A673 (cell line): ENCODE results near the gene NKX6-1. TPM values are rescaled to one million over a fixed set of nuclear protein-coding genes. Genes with fewer than 3 reads are reported as not detected.

ENCODE experiments used
- BruUV-seq: library from RNA; stranded (reverse); fragments of 400-500 nt; replicated peaks from 2 replicates; lab custom pipeline; 2021; lab: Mats Ljungman, UMichigan
- CTCF ChIA-PET: fragments of 300-600 bp; sonication (Branson Sonifier 250); formaldehyde crosslinking; loops from one replicate; lab custom pipeline; 2022; ENCODE audit warnings: antibody characterized with exemption; lab: Charles Lee
- POLR2A ChIA-PET: fragments of 300-600 bp; sonication (Branson Sonifier 250); formaldehyde crosslinking; loops from one replicate; lab custom pipeline; 2022; ENCODE audit warnings: antibody characterized with exemption; ENCODE audit not compliant: low non-redundant PET; lab: Charles Lee
- DNase-seq: peaks from one replicate; pipeline ENCODE4 v3.0.0-alpha.2; 2015; ENCODE audit warnings: low spot score
- H3K27ac ChIP-seq: fragments of 200-600 bp; sonication (generic); 2 replicates; pipeline ENCODE4 v1.5.1; 2016; ENCODE audit warnings: mixed run types, low read depth, mild to moderate bottlenecking, mixed read lengths, antibody characterized with exemption, low read length; ENCODE audit not compliant: poor library complexity, severe bottlenecking
- H3K27me3 ChIP-seq: fragments of 200-600 bp; sonication (generic); replicated peaks from 2 replicates; pipeline ENCODE4 v1.6.1; 2017; ENCODE audit warnings: mixed run types, low read depth, mild to moderate bottlenecking, mixed read lengths, antibody characterized with exemption, low read length; ENCODE audit not compliant: insufficient read depth, poor library complexity
- H3K36me3 ChIP-seq: fragments of 200-600 bp; sonication (generic); 2 replicates; pipeline ENCODE4 v1.6.1; 2016; ENCODE audit warnings: mixed run types, mild to moderate bottlenecking, mixed read lengths, antibody characterized with exemption, low read length; ENCODE audit not compliant: insufficient read depth, poor library complexity, severe bottlenecking
- H3K4me1 ChIP-seq: fragments of 200-600 bp; sonication (generic); 2 replicates; pipeline ENCODE4 v1.6.1; 2017; ENCODE audit warnings: mixed run types, mild to moderate bottlenecking, mixed read lengths, antibody characterized with exemption, low read length; ENCODE audit not compliant: insufficient read depth, poor library complexity, severe bottlenecking
- H3K4me3 ChIP-seq: fragments of 200-600 bp; sonication (generic); 2 replicates; pipeline ENCODE4 v1.5.1; 2016; ENCODE audit warnings: low read depth, mixed run types, mild to moderate bottlenecking, mixed read lengths, low read length; ENCODE audit not compliant: poor library complexity, severe bottlenecking
- H3K9me3 ChIP-seq: fragments of 200-600 bp; sonication (generic); 2 replicates; pipeline ENCODE4 v1.6.1; 2016; ENCODE audit warnings: mixed run types, low read depth, mild to moderate bottlenecking, mixed read lengths, antibody characterized with exemption, low read length; ENCODE audit not compliant: poor library complexity, severe bottlenecking
- CTCF ChIP-seq: fragments of 300-800, 200-600 bp; sonication (generic); conservative IDR thresholded peaks from 2 replicates; pipeline ENCODE4 v1.5.1; 2017; ENCODE audit warnings: low read depth, mild to moderate bottlenecking, antibody characterized with exemption, low read length, moderate library complexity, mixed read lengths
- EZH2 ChIP-seq: fragments of 200-600 bp; sonication (generic); IDR thresholded peaks from 2 replicates; pipeline ENCODE4 v1.6.1; 2017; ENCODE audit warnings: borderline replicate concordance, low read depth, mild to moderate bottlenecking, mixed read lengths, antibody characterized with exemption, low read length; ENCODE audit not compliant: poor library complexity, severe bottlenecking
- intact Hi-C: fragments of 100-400 bp; cut with micrococcal nuclease; formaldehyde crosslinking; loops from one replicate; pipeline ENCODE4 v1.10.0; 2022; ENCODE audit not compliant: unreplicated experiment
- total RNA-seq: library from RNA; stranded (reverse); gene quantifications from 2 replicates; pipeline ENCODE4 v1.2.3, GENCODE V29; 2021

NKX6-1 gene
- total RNA-seq, 1 experiment from 2014 or later = 8.8 TPM

GRCh38 chr4:84501202-84501503, 2.1 kb upstream of the NKX6-1 start:
- ChIA-PET CTCF (no interaction called here), POLR2A (no interaction called here)
- H3K36me3 ChIP-seq = no peaks in the 10 kb centered on the region
- no peak overlapping the region for H3K4me3 ChIP-seq
- no peak overlapping the region for H3K27ac ChIP-seq
- no peaks in the 10 kb centered on the region for H3K27me3 ChIP-seq
- no peak for DNase-seq
- no peaks in the 10 kb centered on the region for H3K4me1 ChIP-seq
- BruUV-seq = no TSS peak
- H3K9me3 ChIP-seq = no peaks in the 10 kb centered on the region
- intact Hi-C loops = loop anchor here (5.0 to 10.0 kb wide), 2 partner anchors 474 to 729 kb away; no protein-coding TSS in a partner anchor
- TF ChIP-seq EZH2 (no peak), CTCF (no peak)

GRCh38 chr4:84500386-84501201, 1.5 kb upstream of the NKX6-1 start:
- H3K9me3 ChIP-seq = no peaks in the 10 kb centered on the region
- intact Hi-C loops = loop anchor here (5.0 to 10.0 kb wide), 2 partner anchors 474 to 728 kb away; no protein-coding TSS in a partner anchor
- H3K4me1 ChIP-seq = no peaks in the 10 kb centered on the region
- CTCF ChIA-PET = no interaction called here
- H3K27ac ChIP-seq = no peak overlapping the region
- POLR2A ChIA-PET = no interaction called here
- H3K4me3 ChIP-seq = no peak overlapping the region
- no peaks in the 10 kb centered on the region for H3K27me3 ChIP-seq
- H3K36me3 ChIP-seq = no peaks in the 10 kb centered on the region
- TF ChIP-seq EZH2 = no peak
- no peak for TF ChIP-seq CTCF
- no TSS peak for BruUV-seq
- no peak for DNase-seq

- Histone ChIP-seq H3K4me1 (no peaks in the 10 kb centered on the region), H3K36me3 (peaks cover 6% of the 10 kb centered on the region), H3K9me3 (no peaks in the 10 kb centered on the region), H3K4me3 (peak overlapping the region; percentile 70), H3K27ac (peak overlapping the region; percentile 42), H3K27me3 (no peaks in the 10 kb centered on the region)
- DNase-seq = no peak
- no TSS peak for BruUV-seq
- intact Hi-C loops = no loop called here
- no peak for TF ChIP-seq EZH2
- TF ChIP-seq CTCF = no peak
- ChIA-PET CTCF (interaction anchor here (0.6 kb wide), 1 partner anchor 857 kb away, joined by 6 read pairs; no protein-coding TSS in a partner anchor), POLR2A (interaction anchor here (0.5 kb wide), 1 partner anchor 78 kb away, joined by 3 read pairs; no protein-coding TSS in a partner anchor)
These were observed 511 bp upstream of the NKX6-1 start for GRCh38 chr4:84499624-84499982.
